Measurements from ENCODE around the gene ELF2.

The ELF2 gene

DNA sequence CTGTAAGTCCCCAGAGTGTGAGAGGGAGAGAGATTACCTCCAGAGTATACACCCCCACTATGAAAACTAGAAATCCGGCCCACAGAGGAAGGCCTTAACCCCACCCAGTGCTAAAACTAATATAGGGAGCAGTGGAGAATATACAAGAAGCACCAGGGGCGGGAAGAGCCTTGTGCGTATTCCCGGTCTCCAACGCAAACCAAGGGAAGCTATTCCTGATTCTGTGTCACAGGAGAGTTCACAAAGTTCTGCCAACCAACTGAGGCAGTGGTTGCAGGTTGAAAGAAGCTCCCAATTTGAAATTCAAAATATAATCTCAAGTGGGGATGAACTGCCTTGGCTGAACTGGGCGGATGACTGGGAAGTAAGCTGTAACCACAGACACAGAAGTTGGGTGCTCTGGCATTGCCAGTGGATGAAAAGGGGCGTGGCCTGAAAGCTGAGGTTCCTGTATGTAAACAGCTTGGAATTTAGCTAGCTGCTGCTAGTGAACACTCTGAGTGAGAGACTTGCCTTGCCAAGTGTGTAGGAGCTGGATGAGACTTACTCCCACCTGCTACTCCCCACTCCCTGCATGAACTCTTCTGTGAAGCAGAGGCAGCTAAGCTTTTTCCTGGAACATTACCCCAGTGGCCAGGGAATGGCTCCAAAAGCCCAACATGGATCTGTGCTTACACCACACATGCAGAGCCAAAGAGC lies 32.7 kb downstream of the ELF2 start:
- TF ChIP-seq CTCF (conservative IDR thresholded peaks at IDR 0.05; ENCODE audit: low read depth, low read length), result no peak
- DNase-seq (ENCODE audit: low read depth), result peak; percentile 28
- H3K4me3 ChIP-seq (ENCODE audit: low read length), result no peak overlapping the region

GRCh38 chr4:139142980-139143379 lies 34.0 kb downstream of the ELF2 start:
- TF ChIP-seq CTCF (conservative IDR thresholded peaks at IDR 0.05; ENCODE audit: low read depth, low read length), result no peak
- no peak for DNase-seq (ENCODE audit: low read depth)
- no peak overlapping the region for H3K4me3 ChIP-seq (ENCODE audit: low read length)

DNA sequence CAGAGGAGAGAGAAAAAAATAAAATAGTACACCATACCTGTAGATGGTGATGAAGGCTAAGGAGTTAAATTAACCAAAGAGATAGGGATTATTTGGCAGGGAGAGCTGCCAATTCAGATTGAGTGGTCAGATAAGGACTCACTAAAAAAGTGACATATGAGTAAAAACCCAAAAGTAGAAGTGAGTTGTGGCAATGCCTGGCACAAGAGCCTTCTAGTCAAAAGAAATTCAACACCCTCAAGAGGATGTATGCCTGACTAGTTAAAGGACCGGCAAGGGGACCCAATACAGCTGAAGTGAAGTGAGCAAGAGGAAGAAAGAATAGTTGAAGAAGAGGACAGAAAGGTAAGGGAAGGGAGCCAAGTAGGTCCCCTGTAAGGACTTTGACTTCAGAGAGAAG lies 34.9 kb downstream of the ELF2 start:
- H3K4me3 ChIP-seq (ENCODE audit: low read length), result no peak overlapping the region
- TF ChIP-seq CTCF (conservative IDR thresholded peaks at IDR 0.05; ENCODE audit: low read depth, low read length), result no peak

DNA sequence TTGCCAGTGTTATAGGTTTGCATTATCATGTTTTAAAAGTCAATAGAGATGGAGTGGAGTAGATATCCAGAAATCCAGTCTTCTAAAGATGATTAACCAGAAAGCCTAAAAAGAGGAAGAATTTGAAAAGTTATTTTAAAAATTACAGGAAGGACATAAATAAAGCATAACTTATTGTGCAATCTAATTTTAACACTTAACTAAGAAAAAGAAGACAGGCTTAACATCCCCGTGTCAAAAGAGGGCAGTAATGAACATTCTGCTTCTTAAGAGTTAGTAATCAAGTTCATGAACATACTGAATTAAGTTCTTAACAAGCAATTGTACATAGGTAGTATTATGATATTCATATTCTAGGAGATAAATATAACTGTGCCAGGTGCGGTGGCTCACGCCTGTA lies 39.3 kb downstream of the ELF2 start:
- H3K4me3 ChIP-seq (ENCODE audit: low read length), result no peak overlapping the region
- TF ChIP-seq CTCF (conservative IDR thresholded peaks at IDR 0.05; ENCODE audit: low read depth, low read length), result no peak
- DNase-seq (ENCODE audit: low read depth), result no peak

More for the DNA sequence above, 34.9 kb downstream of the ELF2 start:
- DNase-seq (ENCODE audit: low read depth), result no peak

GRCh38 chr4:139134403-139134802 lies 42.6 kb downstream of the ELF2 start:
- H3K4me3 ChIP-seq (ENCODE audit: low read length), result no peak overlapping the region
- no peak for DNase-seq (ENCODE audit: low read depth)
- no peak for TF ChIP-seq CTCF (conservative IDR thresholded peaks at IDR 0.05; ENCODE audit: low read depth, low read length)

DNA sequence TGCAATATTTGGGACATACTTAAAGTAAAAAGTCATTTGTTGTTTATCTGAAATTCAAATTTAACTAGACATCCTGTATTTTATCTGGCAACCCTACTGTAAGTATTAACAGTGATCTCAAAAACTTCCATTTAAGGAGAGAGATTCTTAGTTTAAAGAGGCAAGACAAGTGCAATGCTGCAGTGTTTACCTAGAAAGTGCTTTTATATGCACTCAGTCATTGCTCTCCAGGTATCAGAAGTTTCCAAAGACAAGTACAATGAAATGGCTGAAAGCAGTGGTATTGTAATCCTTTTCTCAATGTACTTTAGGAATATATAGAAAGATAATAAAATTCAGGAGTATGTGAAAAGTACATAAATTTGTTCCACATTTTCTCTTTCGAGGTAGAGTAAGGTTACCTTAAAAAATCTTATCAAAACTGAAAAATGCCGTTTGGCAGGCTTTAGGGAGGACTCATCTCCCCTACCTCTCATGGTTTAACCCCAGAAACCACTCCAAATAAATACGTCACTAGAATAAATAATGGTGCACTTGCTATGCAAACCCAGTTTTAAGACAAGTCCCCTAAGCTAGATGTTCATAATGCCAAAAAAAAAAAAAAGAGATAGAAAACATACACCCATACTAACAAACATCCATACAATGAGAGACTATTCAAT lies 45.7 kb downstream of the ELF2 start:
- TF ChIP-seq CTCF (conservative IDR thresholded peaks at IDR 0.05; ENCODE audit: low read depth, low read length), result no peak
- no peak for DNase-seq (ENCODE audit: low read depth)
- no peak overlapping the region for H3K4me3 ChIP-seq (ENCODE audit: low read length)

- no peak for TF ChIP-seq CTCF (conservative IDR thresholded peaks at IDR 0.05; ENCODE audit: low read depth, low read length)
- H3K4me3 ChIP-seq (ENCODE audit: low read length), result no peak overlapping the region
- DNase-seq (ENCODE audit: low read depth), result no peak
Measured at GRCh38 chr4:139129206-139129605, 47.8 kb downstream of the ELF2 start.

All from retinal pigment epithelial cell (primary cell).